ENCODE results near the gene KCNH2. TPM values are rescaled to one million over a fixed set of nuclear protein-coding genes. Genes with fewer than 3 reads are reported as not detected.

The KCNH2 gene
- total and polyA plus RNA-seq, 2 of the 8 experiments (the other 6 are each of a cell fraction or from before 2014, with no cell fraction given): 8.0 to 15.0 TPM

- H3K23ac ChIP-seq (ENCODE audit: insufficient read length): no peak overlapping the region
- no peaks in the 10 kb centered on the region for H4K20me1 ChIP-seq (replicated peaks in 1 of 2; ENCODE audit: control insufficient read depth in 1 of 2, insufficient read depth in 2 of 2, low read length in 2 of 2)
- no peak overlapping the region for H3K14ac ChIP-seq (ENCODE audit: insufficient read length)
- H2AK5ac ChIP-seq (ENCODE audit: low read depth, low read length): no peak overlapping the region
- WGBS, 2 experiments (ENCODE audit: extremely low coverage in 1 of 2, insufficient coverage in 1 of 2, insufficient read length in 1 of 2, insufficient replicate concordance in 2 of 2, low coverage in 1 of 2, low lambda C conversion rate in 2 of 2, missing lambda C conversion rate in 1 of 2): 76% methylated on average over 7 of the region's 7 CpGs; no CpG with 5 or more reads in 1 of the 2 experiments
- no peak for DNase-seq (ENCODE audit: low read depth in 1 of 2, low spot score in 2 of 2)
- H3K9me3 ChIP-seq (ENCODE audit: insufficient read depth in 2 of 2, low read depth in 1 of 2, low read length in 1 of 2): no peaks in the 10 kb centered on the region
- peak overlapping the region; percentile 29; the same call in 1 of the 2 replicates for H4K8ac ChIP-seq (ENCODE audit: extremely low read depth, insufficient read depth, low read length)
- H2BK12ac ChIP-seq (ENCODE audit: low read depth, low read length): peak overlapping the region; percentile 60; the same call in 1 of the 2 replicates
- no peak overlapping the region for H2BK120ac ChIP-seq (replicated peaks; ENCODE audit: low read depth, low read length)
- POLR2A ChIA-PET (ENCODE audit: partially characterized antibody): interaction anchor here (0.8 to 2.5 kb wide), 6 partner anchors 9 to 49 kb away, joined by 3 to 16 read pairs (median 5); partner anchors contain the start of gene SLC4A2
- CTCF ChIA-PET (ENCODE audit: partially characterized antibody): interaction anchor here (0.7 to 11.5 kb wide), 34 partner anchors 11 to 234 kb away, joined by 3 to 142 read pairs (median 6); partner anchors contain the start of genes ABCB8, ATG9B, CDK5 and NOS3
- H3K4ac ChIP-seq (replicated peaks; ENCODE audit: insufficient read length, low read depth, low read length): peak overlapping the region; percentile 41
- 0 out of 2 replicates have a peak overlapping the region, but pooled peaks have one; percentile 32 for H2BK20ac ChIP-seq (ENCODE audit: low read length)
- H3K79me1 ChIP-seq (ENCODE audit: low read depth, low read length): no peaks in the 10 kb centered on the region; the same call in 1 of the 2 replicates
- no peak overlapping the region for H3K9ac ChIP-seq (replicated peaks in 1 of 4; ENCODE audit: extremely low read depth in 1 of 4, low read depth in 3 of 4, low read length in 3 of 4)
- H3K4me3 ChIP-seq (ENCODE audit: extremely low read depth in 1 of 4, insufficient read depth in 2 of 4, low read depth in 3 of 4, low read length in 4 of 4): peak overlapping the region in 1 of 4 experiments; percentile 33; a peak in 1 of 8 replicates
- no peaks in the 10 kb centered on the region for H3K79me2 ChIP-seq (ENCODE audit: control insufficient read depth in 1 of 2, insufficient read depth in 2 of 2, low read length in 2 of 2)
- no peak overlapping the region; the same call in 1 of the 2 replicates for H2BK5ac ChIP-seq (ENCODE audit: low read depth, low read length)
- no peak for TF ChIP-seq TBP (IDR thresholded peaks at IDR 0.05; ENCODE audit: low read depth, low read length)
- no peak overlapping the region for H2BK15ac ChIP-seq (ENCODE audit: low read length)
- no peak overlapping the region for H2AFZ ChIP-seq (ENCODE audit: low read length)
- peak overlapping the region; percentile 78 for H3K18ac ChIP-seq (ENCODE audit: extremely low read depth, low read length)
- peak overlapping the region; percentile 44 for H4K91ac ChIP-seq (replicated peaks; ENCODE audit: insufficient read length, low read length)
- H3K4me1 ChIP-seq (replicated peaks in 1 of 4; ENCODE audit: control insufficient read depth in 3 of 4, insufficient read depth in 4 of 4, low read length in 3 of 4): peaks cover 0 to 31% (median 24%) of the 10 kb centered on the region in 4 experiments; a peak in 6 of 7 replicates
- peaks cover 0 to 3% (median 2%) of the 10 kb centered on the region in 4 experiments; a peak in 3 of 7 replicates for H3K27me3 ChIP-seq (replicated peaks in 1 of 4; ENCODE audit: control insufficient read depth in 3 of 4, extremely low read depth in 1 of 4, insufficient read depth in 3 of 4, low read length in 3 of 4)
- H3K27ac ChIP-seq (ENCODE audit: low read depth, low read length): no peak overlapping the region
- H3K4me2 ChIP-seq (ENCODE audit: insufficient read depth in 1 of 2, low read depth in 2 of 2, low read length in 2 of 2): peak overlapping the region; percentile 51 to 69; a peak in 3 of 4 replicates
- no peaks in the 10 kb centered on the region; the same call in 1 of the 2 replicates for H3K23me2 ChIP-seq (ENCODE audit: low read depth, low read length)
- H3K36me3 ChIP-seq (ENCODE audit: control insufficient read depth in 2 of 4, insufficient read depth in 4 of 4, low read length in 3 of 4): no peaks in the 10 kb centered on the region
- FAIRE-seq: no peak
- H4K5ac ChIP-seq (ENCODE audit: insufficient read length, low read depth, low read length): no peak overlapping the region
- H3K56ac ChIP-seq (replicated peaks; ENCODE audit: insufficient read length, low read depth, low read length): no peak overlapping the region
Observed at GRCh38 chr7:151010037-151010306, 31.9 kb upstream of the KCNH2 start.

Data from H1 (cell line).